Measurements from ENCODE around the gene DRD2.

Gene DRD2

DNA sequence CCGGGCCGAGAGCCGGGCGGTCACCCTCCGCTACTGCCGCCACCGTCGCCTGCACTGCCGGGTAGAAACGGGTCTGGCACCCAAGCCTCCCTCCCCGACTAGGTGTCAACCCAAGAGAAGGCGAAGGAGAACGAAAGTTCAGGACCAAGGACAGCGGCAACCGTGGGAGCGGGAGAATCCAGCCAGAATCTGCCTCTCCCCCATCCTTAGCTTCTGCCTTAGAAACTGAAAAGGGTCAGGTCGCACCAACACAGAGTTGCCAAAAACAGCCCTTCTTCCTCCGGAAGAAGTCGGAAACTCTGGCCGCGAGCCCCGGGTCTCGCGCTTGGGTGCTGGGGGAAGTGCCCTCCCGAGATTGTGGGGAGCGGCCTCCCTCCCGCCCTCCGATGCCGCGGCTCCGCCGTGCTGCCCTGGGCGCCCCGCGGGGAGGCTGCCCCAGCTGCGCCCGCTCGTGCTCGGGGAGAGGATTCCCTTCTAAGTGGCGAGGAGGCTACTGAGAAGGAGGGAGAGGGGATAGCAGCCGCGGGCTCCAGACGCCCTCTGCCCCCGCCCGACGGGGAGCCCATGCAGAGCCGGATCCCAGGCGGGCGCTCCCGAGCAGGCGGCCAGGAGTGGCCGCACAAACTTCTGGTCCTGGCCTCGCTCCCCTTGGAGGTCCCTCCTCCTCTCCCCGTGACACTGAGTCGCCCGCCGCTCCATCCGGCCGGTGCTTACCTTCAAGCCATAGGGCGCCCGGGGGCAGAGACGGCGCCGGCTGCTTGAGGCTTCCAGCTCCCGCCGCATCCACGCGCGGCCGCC, 637 bp downstream of the DRD2 start:
- Histone ChIP-seq H3K36me3 (ENCODE audit: insufficient read depth, low read length) (no peaks in the 10 kb centered on the region), H2AFZ (ENCODE audit: low read depth, low read length) (no peak overlapping the region), H3K4me3 (ENCODE audit: low read length) (peak overlapping the region; percentile 1), H3K9me3 (ENCODE audit: low read length) (no peaks in the 10 kb centered on the region), H3K4me1 (ENCODE audit: insufficient read depth, low read length) (peaks cover 2% of the 10 kb centered on the region), H3K27me3 (ENCODE audit: insufficient read depth, low read length) (peaks cover 74% of the 10 kb centered on the region)

DNA sequence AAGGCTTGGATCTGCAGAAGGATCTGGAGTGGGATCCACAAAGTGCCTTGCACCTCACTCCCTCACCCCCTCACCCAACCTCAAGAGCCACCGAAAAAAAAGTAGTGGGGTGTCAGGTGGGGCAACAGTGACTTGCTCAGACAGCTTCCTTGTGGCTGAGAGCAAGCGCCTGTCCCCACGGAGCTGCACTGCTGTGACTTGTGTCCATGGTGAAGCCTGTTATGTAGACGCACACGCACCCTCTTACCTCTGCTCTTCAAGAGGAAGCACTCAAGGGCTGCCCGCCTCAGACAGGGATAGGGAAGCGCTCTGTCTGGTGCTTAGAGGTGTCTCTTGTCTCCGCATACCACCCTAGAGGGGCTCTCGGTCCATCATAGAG, 1.2 kb downstream of the DRD2 start:
- Histone ChIP-seq H3K4me3 (ENCODE audit: low read length) (no peak overlapping the region), H3K36me3 (ENCODE audit: insufficient read depth, low read length) (no peaks in the 10 kb centered on the region), H3K4me1 (ENCODE audit: insufficient read depth, low read length) (peaks cover 2% of the 10 kb centered on the region), H3K9me3 (ENCODE audit: low read length) (no peaks in the 10 kb centered on the region), H3K27me3 (ENCODE audit: insufficient read depth, low read length) (peaks cover 74% of the 10 kb centered on the region), H2AFZ (ENCODE audit: low read depth, low read length) (no peak overlapping the region)

DNA sequence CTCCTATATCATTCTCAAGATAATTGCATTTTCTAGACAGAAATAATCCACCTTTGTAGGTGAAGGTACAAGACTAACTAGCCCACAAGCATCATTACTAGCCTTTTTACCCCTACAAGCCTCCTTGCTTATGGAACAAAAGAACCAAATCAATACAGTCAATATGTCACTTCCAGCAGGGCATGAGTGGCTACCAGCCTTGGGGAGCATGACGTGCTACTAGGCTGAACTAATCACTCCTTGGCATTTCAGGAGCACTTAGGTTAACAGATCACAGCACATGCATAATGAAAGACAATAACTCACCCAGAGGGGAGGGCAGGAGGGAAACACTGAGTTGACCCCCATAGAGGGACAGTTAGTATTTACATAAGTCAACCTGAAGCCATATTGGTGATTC, 2.7 kb downstream of the DRD2 start:
- Histone ChIP-seq H3K36me3 (ENCODE audit: insufficient read depth, low read length) (no peaks in the 10 kb centered on the region), H3K4me3 (ENCODE audit: low read length) (no peak overlapping the region), H3K9me3 (ENCODE audit: low read length) (no peaks in the 10 kb centered on the region), H2AFZ (ENCODE audit: low read depth, low read length) (no peak overlapping the region), H3K27me3 (ENCODE audit: insufficient read depth, low read length) (peaks cover 64% of the 10 kb centered on the region), H3K4me1 (ENCODE audit: insufficient read depth, low read length) (peaks cover 2% of the 10 kb centered on the region)

DNA sequence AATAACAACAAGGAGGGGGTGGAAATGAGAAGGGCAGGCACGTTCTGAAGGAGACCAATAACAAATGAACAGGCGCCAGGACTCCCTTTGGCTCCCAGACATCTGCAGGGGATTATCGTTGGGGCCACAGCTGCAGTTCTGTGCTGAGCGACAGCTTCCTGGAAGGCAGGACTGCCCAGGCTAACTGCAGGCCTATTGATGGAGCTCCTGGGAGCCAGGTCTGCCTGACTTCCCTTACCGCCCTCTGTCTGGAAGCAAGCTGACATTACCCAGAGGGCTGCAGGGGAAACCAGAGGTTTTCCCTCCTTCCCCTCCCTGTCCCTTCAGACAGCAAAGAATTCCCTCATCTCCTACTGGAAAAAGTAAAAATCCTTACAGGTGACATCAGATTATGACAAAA, 5.0 kb downstream of the DRD2 start:
- peaks cover 43% of the 10 kb centered on the region for H3K27me3 ChIP-seq (ENCODE audit: insufficient read depth, low read length)
- H3K36me3 ChIP-seq (ENCODE audit: insufficient read depth, low read length) = no peaks in the 10 kb centered on the region
- H3K4me1 ChIP-seq (ENCODE audit: insufficient read depth, low read length) = peaks cover 2% of the 10 kb centered on the region
- H2AFZ ChIP-seq (ENCODE audit: low read depth, low read length) = no peak overlapping the region
- H3K9me3 ChIP-seq (ENCODE audit: low read length) = no peaks in the 10 kb centered on the region
- H3K4me3 ChIP-seq (ENCODE audit: low read length) = no peak overlapping the region

DNA sequence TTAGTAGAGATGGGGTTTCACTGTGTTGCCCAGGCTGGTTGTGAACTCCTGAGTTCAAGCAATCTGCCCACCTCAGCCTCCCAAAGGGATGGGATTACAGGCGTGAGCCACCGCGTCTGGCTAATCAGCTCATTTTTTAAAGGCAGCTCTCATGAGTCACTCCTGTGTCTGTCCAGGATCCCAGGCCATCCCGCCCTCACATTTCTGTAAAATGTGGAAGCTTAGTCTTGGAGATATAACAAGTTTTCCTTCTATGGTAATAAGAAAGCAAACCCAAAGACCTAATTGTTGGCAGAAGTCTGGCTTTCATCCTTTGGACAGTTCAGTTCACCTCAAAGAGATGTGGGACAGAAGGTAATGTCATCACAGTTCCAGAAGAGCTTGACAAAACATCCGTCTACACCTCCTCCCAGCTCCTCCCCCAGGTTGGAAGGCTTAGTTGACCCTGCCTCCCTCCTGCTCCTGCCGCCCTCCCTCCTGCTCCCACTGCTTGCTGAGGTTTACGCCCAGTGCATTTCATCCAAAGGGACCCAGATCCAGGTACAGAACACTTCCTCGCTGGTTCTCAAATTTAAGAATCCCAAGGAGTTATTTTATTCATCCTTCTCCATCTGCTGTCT, 6.4 kb downstream of the DRD2 start:
- H3K4me3 ChIP-seq (ENCODE audit: low read length) = no peak overlapping the region
- H3K27me3 ChIP-seq (ENCODE audit: insufficient read depth, low read length) = peaks cover 34% of the 10 kb centered on the region
- no peak overlapping the region for H2AFZ ChIP-seq (ENCODE audit: low read depth, low read length)
- no peaks in the 10 kb centered on the region for H3K36me3 ChIP-seq (ENCODE audit: insufficient read depth, low read length)
- H3K9me3 ChIP-seq (ENCODE audit: low read length) = no peaks in the 10 kb centered on the region
- H3K4me1 ChIP-seq (ENCODE audit: insufficient read depth, low read length) = no peaks in the 10 kb centered on the region

DNA sequence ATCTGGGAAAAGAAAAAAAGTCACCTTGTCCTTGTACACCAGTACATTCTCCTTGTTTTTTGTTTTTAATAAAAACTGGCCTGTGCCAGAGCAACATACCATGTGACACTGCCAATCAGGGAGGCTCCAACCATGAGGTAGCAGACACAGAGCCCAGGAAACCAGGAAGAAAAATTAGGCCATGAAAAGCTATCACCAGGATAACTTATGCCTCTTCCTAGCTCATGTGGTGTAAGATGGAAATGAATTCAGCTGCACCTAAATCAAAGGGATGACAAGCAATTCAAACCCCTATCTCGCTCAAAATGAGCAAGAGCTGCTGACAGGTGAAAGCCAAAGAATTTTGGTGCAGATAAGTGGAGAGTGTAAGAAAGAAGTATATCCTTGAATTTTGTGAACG, 7.7 kb downstream of the DRD2 start:
- H3K4me3 ChIP-seq (ENCODE audit: low read length) = no peak overlapping the region
- no peaks in the 10 kb centered on the region for H3K9me3 ChIP-seq (ENCODE audit: low read length)
- H3K4me1 ChIP-seq (ENCODE audit: insufficient read depth, low read length) = no peaks in the 10 kb centered on the region
- H2AFZ ChIP-seq (ENCODE audit: low read depth, low read length) = no peak overlapping the region
- peaks cover 25% of the 10 kb centered on the region for H3K27me3 ChIP-seq (ENCODE audit: insufficient read depth, low read length)
- H3K36me3 ChIP-seq (ENCODE audit: insufficient read depth, low read length) = no peaks in the 10 kb centered on the region

DNA sequence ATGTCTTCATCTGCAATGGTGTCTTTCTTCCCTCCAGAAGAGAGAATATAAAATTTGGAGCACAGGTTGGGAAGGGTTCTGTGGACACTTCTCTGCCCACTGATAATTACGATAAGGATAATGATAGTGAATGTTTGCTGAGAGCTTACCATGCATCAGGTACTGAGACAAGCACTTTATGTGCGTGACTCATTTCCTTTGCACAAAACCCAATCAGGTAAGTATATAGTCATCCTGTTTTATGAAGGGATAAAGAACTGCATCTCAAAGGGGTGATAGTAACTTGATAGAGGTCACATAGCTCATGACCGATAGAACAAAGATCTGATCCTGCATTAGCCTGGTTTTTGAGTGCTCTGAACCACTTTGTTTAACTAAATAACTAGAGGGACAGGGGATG, 9.4 kb downstream of the DRD2 start:
- H3K9me3 ChIP-seq (ENCODE audit: low read length) = no peaks in the 10 kb centered on the region
- H3K27me3 ChIP-seq (ENCODE audit: insufficient read depth, low read length) = peaks cover 18% of the 10 kb centered on the region
- no peak overlapping the region for H2AFZ ChIP-seq (ENCODE audit: low read depth, low read length)
- no peaks in the 10 kb centered on the region for H3K4me1 ChIP-seq (ENCODE audit: insufficient read depth, low read length)
- no peak overlapping the region for H3K4me3 ChIP-seq (ENCODE audit: low read length)
- H3K36me3 ChIP-seq (ENCODE audit: insufficient read depth, low read length) = no peaks in the 10 kb centered on the region

DNA sequence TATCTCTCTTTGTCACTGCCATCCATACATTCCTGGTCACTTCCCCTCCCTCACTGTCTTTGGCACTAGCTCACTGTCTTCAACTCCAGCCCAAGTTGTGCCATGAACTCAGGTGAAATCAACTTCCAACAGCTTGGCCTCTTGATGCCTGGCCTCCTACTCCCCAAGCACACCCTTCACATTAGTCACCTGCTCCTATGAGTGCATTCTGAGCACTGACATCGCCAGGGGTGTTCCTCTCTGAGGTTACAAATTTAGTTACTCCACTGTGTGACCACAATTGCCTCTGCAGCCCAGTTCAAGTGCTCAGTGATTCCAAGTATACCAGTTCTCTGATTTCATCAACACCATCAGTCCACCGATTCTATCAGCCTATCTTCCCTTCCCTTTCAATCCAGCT, 10.8 kb downstream of the DRD2 start:
- no peaks in the 10 kb centered on the region for H3K36me3 ChIP-seq (ENCODE audit: insufficient read depth, low read length)
- no peak overlapping the region for H3K4me3 ChIP-seq (ENCODE audit: low read length)
- H3K27me3 ChIP-seq (ENCODE audit: insufficient read depth, low read length) = peaks cover 8% of the 10 kb centered on the region
- no peaks in the 10 kb centered on the region for H3K4me1 ChIP-seq (ENCODE audit: insufficient read depth, low read length)
- no peaks in the 10 kb centered on the region for H3K9me3 ChIP-seq (ENCODE audit: low read length)
- H2AFZ ChIP-seq (ENCODE audit: low read depth, low read length) = no peak overlapping the region

DNA sequence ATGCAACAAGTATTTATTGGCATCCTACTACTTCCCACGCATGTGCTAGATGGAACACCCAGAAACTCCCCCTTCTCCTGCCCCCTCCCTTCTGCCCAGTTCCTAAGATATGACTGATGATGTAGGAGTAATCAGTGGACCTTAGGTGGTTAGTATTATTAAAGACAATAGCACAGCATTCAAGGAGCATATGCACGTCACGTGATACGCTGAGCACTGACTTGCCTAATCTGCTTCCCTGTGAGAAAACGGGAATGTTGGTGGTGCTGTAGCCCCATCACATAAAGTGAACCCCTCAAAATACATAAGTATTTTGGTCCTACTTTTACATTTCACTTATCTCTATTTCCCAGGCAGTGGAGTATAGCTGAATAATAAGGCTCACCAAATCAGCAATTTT, 12.4 kb downstream of the DRD2 start:
- H3K9me3 ChIP-seq (ENCODE audit: low read length) = no peaks in the 10 kb centered on the region
- peaks cover 8% of the 10 kb centered on the region for H3K27me3 ChIP-seq (ENCODE audit: insufficient read depth, low read length)
- H3K36me3 ChIP-seq (ENCODE audit: insufficient read depth, low read length) = no peaks in the 10 kb centered on the region
- H2AFZ ChIP-seq (ENCODE audit: low read depth, low read length) = no peak overlapping the region
- H3K4me3 ChIP-seq (ENCODE audit: low read length) = no peak overlapping the region
- H3K4me1 ChIP-seq (ENCODE audit: insufficient read depth, low read length) = no peaks in the 10 kb centered on the region

DNA sequence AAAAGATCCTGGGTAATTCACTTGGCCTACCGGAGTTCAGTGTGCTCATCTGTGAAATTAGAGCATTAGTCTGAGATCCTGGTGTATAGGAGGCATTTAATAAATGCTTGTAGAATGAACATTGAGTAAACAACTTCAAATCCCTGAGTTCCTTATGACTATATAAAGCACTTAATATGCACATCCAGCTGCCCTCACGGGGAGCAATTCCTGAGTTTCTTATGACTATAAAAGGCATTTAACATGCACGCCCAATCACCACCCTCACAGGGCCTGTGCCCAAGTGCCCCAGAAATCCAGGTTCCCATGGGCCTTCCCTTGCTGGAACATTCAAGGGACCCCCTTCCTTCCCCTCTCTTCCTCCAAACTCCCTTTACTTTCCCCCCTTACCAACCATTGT, 13.6 kb downstream of the DRD2 start:
- H3K4me1 ChIP-seq (ENCODE audit: insufficient read depth, low read length) = no peaks in the 10 kb centered on the region
- no peak overlapping the region for H2AFZ ChIP-seq (ENCODE audit: low read depth, low read length)
- no peak overlapping the region for H3K4me3 ChIP-seq (ENCODE audit: low read length)
- H3K36me3 ChIP-seq (ENCODE audit: insufficient read depth, low read length) = no peaks in the 10 kb centered on the region
- H3K27me3 ChIP-seq (ENCODE audit: insufficient read depth, low read length) = peaks cover 8% of the 10 kb centered on the region
- H3K9me3 ChIP-seq (ENCODE audit: low read length) = no peaks in the 10 kb centered on the region

DNA sequence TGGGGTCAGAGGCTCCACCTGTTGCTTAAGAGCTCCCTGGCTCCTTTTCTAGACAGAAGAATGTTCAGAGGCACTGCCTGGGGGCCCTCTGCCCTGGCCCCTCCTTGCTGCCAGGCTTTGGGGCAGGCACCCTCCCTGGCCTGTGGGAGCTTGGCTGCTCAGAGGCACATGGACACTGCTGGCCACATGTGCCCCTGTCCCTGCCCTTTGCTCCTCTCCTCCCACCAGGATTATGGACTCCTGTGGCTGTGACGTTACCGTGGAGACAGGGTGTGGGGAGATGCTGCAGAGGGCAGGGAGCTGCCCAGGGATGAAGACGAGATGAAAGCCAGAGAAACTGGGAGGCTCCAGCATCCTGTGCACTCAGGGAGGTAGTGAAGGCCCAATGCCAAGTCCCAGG, 14.7 kb downstream of the DRD2 start:
- Histone ChIP-seq H3K9me3 (ENCODE audit: low read length) (no peaks in the 10 kb centered on the region), H3K27me3 (ENCODE audit: insufficient read depth, low read length) (peaks cover 8% of the 10 kb centered on the region), H2AFZ (ENCODE audit: low read depth, low read length) (no peak overlapping the region), H3K36me3 (ENCODE audit: insufficient read depth, low read length) (no peaks in the 10 kb centered on the region), H3K4me3 (ENCODE audit: low read length) (no peak overlapping the region), H3K4me1 (ENCODE audit: insufficient read depth, low read length) (no peaks in the 10 kb centered on the region)

DNA sequence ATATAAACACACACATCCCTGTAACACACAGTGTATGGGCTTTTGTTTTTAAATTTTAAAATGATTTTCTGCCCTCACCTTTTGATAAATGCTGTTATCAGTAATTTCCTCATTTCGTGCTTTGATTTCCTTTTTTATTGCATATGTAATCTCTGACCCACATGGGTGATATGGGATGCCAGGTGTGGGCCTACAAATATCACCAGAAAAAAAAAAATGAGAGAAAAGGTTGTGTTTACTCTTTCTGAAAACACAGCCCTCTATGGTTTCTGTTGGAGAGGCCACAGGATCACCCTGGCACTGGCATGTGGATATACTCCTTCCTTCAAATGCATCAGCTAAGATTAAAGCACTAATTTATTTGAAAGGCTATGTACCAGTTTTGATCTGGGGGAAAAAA, 17.0 kb downstream of the DRD2 start:
- Histone ChIP-seq H3K36me3 (ENCODE audit: insufficient read depth, low read length) (no peaks in the 10 kb centered on the region), H3K27me3 (ENCODE audit: insufficient read depth, low read length) (peaks cover 5% of the 10 kb centered on the region)

DNA sequence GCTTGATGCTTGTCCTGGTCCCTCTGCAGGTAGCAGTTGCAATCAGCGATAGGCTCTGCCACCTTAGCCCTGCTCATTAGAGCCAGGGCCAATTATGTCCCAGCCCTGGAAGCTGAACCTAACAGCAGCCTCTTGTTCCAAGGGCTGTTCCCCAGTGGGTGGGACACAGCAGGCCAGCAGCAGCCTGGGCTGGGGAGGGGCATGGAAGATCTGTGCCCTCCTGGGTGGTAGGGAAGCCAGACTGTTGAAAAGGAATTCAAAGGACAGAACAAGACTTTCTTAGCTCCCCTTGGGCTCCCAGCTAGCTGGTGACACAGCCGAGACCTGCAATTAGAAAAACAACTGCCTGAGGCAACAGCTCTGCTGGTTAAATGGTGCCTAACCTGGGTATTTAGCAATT, 17.4 kb downstream of the DRD2 start:
- Histone ChIP-seq H2AFZ (ENCODE audit: low read depth, low read length) (no peak overlapping the region), H3K4me3 (ENCODE audit: low read length) (no peak overlapping the region), H3K4me1 (ENCODE audit: insufficient read depth, low read length) (no peaks in the 10 kb centered on the region), H3K9me3 (ENCODE audit: low read length) (no peaks in the 10 kb centered on the region), H3K36me3 (ENCODE audit: insufficient read depth, low read length) (no peaks in the 10 kb centered on the region), H3K27me3 (ENCODE audit: insufficient read depth, low read length) (peaks cover 5% of the 10 kb centered on the region)

More for the DNA sequence above, 17.0 kb downstream of the DRD2 start:
- Histone ChIP-seq H3K4me3 (ENCODE audit: low read length) (no peak overlapping the region), H2AFZ (ENCODE audit: low read depth, low read length) (no peak overlapping the region), H3K4me1 (ENCODE audit: insufficient read depth, low read length) (no peaks in the 10 kb centered on the region), H3K9me3 (ENCODE audit: low read length) (no peaks in the 10 kb centered on the region)

DNA sequence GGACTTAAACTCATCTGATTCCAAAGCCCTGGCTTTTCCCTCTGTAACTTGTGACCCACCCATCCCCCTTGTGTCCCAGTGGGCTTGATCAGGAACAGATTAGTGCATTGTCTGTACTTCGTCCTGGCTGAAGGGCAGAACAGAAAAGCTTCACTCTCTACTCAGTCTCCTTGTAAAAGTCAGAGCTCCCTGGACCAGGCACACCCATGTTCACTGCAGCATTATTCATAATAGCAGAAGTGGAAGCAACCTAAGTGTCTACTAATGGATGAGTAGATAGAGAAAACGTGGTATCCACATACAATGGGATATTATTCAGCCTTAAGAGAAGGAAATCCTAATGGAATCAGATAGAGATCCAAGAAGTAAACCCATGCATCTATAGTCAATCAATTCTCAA, 20.7 kb downstream of the DRD2 start:
- H3K27me3 ChIP-seq (ENCODE audit: insufficient read depth, low read length) = peaks cover 4% of the 10 kb centered on the region
- no peaks in the 10 kb centered on the region for H3K36me3 ChIP-seq (ENCODE audit: insufficient read depth, low read length)
- H2AFZ ChIP-seq (ENCODE audit: low read depth, low read length) = no peak overlapping the region
- no peaks in the 10 kb centered on the region for H3K4me1 ChIP-seq (ENCODE audit: insufficient read depth, low read length)
- no peaks in the 10 kb centered on the region for H3K9me3 ChIP-seq (ENCODE audit: low read length)
- no peak overlapping the region for H3K4me3 ChIP-seq (ENCODE audit: low read length)

All from neuron (in vitro differentiated cells).